Ishikawa (cell line): ENCODE measurements around the gene PRXL2B.

Source experiments
- REST ChIP-seq: IDR thresholded peaks from 2 replicates; pipeline ENCODE4 v1.6.1; 2012; ENCODE audit warnings: low read depth, mild to moderate bottlenecking
- TAF1 ChIP-seq: IDR thresholded peaks from 2 replicates; pipeline ENCODE4 v1.6.1; 2012; ENCODE audit warnings: low read depth, mild to moderate bottlenecking

DNA sequence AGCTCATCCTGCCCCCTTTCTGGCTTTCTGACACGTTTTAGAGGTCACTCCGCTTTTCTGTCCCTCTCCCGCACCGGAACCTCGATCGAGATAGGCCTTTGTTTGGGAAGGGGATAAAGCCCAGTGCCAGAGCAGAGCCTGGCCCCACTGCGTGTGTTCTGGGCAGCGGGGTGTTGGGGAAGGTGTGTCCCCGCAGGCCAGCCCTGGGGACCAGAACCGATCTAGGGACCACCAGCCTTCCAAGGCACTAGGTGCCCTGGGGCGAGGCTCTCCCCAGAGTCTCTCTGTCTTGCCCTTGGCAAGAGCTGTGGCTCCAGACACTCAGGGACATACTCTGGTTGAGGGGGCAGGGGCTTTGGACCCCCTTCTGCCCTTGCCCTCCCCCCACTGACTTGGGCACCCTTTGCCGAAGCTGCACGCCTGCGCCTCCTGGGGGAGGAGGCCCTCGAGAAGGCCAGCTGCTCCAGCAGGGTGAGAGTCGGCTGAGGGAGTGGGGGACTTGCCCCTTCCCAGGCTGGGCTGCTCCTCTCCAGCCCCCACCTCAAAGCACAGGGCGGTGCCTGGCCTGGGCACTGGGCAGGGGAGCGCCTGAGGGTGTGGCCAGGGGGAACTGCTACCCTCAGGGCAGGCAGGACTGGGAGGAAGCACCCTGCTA, 16.4 kb downstream of the PRXL2B start:
- TF ChIP-seq TAF1 (no peak), REST (no peak)
